Mesendoderm (in vitro differentiated cells): Measurements from ENCODE around the gene TEPSIN.

Experiments
- DNase-seq: peaks from one replicate; pipeline ENCODE4 v3.0.0; 2013
- H2AK5ac ChIP-seq: 2 replicates; pipeline ENCODE4 v1.6.1; 2013; ENCODE audit warnings: low read length, inconsistent platforms
- H2BK120ac ChIP-seq: 2 replicates; pipeline ENCODE4 v1.6.1; 2013; ENCODE audit warnings: low read depth, mild to moderate bottlenecking, low read length, moderate library complexity, mixed read lengths
- H2BK15ac ChIP-seq: replicated peaks from 2 replicates; pipeline ENCODE4 v1.6.1; 2013; ENCODE audit warnings: low read depth, mild to moderate bottlenecking, moderate library complexity
- H2BK5ac ChIP-seq: 2 replicates; pipeline ENCODE4 v1.6.1; 2013; ENCODE audit warnings: low read length, inconsistent platforms
- H3K18ac ChIP-seq: 2 replicates; pipeline ENCODE4 v1.6.1; 2013; ENCODE audit warnings: mild to moderate bottlenecking, low read length, mixed read lengths
- H3K23ac ChIP-seq: one replicate; pipeline ENCODE4 v1.6.1; 2013; ENCODE audit warnings: low read length
- H3K27ac ChIP-seq: 2 replicates; pipeline ENCODE4 v1.5.1; 2013; ENCODE audit warnings: low read depth, mild to moderate bottlenecking, inconsistent platforms, low read length, moderate library complexity
- H3K27me3 ChIP-seq: 2 replicates; pipeline ENCODE4 v1.6.1; 2013; ENCODE audit warnings: low read length, control low read depth, mild to moderate bottlenecking, inconsistent platforms; ENCODE audit not compliant: insufficient read depth, poor library complexity
- H3K36me3 ChIP-seq: 2 replicates; pipeline ENCODE4 v1.6.1; 2013; ENCODE audit warnings: low read length, inconsistent platforms; ENCODE audit not compliant: control insufficient read depth, insufficient read depth
- H3K4ac ChIP-seq: one replicate; pipeline ENCODE4 v1.6.1; 2013; ENCODE audit warnings: low read depth, mild to moderate bottlenecking, low read length, moderate library complexity
- H3K4me1 ChIP-seq: 2 replicates; pipeline ENCODE4 v1.6.1; 2013; ENCODE audit warnings: low read depth, low read length, inconsistent platforms; ENCODE audit not compliant: control insufficient read depth
- H3K4me2 ChIP-seq: 2 replicates; pipeline ENCODE4 v1.6.1; 2013; ENCODE audit warnings: low read length
- H3K4me3 ChIP-seq: 2 replicates; pipeline ENCODE4 v1.5.1; 2013; ENCODE audit warnings: mild to moderate bottlenecking, low read length
- H3K56ac ChIP-seq: one replicate; pipeline ENCODE4 v1.6.1; 2013; ENCODE audit warnings: low read length
- H3K79me1 ChIP-seq: 2 replicates; pipeline ENCODE4 v1.6.1; 2013; ENCODE audit warnings: low read length, inconsistent platforms
- H3K79me2 ChIP-seq: 2 replicates; pipeline ENCODE4 v1.6.1; 2013; ENCODE audit warnings: mild to moderate bottlenecking, low read length; ENCODE audit not compliant: control insufficient read depth, insufficient read depth
- H3K9ac ChIP-seq: 2 replicates; pipeline ENCODE4 v1.6.1; 2013; ENCODE audit warnings: low read length, inconsistent platforms
- H4K5ac ChIP-seq: one replicate; pipeline ENCODE4 v1.6.1; 2013; ENCODE audit warnings: low read length
- H4K8ac ChIP-seq: one replicate; pipeline ENCODE4 v1.6.1; 2013; ENCODE audit warnings: low read depth, mild to moderate bottlenecking, control low read depth, low read length, moderate library complexity
- WGBS: extraction: QIAGEN DNeasy Blood & Tissue Kit; methylation state at CpG from one replicate; pipeline ENCODE4 v1.1.7; 2013; ENCODE audit warnings: low lambda C conversion rate, missing lambda C conversion rate; ENCODE audit not compliant: insufficient coverage; ENCODE audit errors: extremely low coverage; 5-methylcytosine and 5-hydroxymethylcytosine counted together

The TEPSIN gene

DNA sequence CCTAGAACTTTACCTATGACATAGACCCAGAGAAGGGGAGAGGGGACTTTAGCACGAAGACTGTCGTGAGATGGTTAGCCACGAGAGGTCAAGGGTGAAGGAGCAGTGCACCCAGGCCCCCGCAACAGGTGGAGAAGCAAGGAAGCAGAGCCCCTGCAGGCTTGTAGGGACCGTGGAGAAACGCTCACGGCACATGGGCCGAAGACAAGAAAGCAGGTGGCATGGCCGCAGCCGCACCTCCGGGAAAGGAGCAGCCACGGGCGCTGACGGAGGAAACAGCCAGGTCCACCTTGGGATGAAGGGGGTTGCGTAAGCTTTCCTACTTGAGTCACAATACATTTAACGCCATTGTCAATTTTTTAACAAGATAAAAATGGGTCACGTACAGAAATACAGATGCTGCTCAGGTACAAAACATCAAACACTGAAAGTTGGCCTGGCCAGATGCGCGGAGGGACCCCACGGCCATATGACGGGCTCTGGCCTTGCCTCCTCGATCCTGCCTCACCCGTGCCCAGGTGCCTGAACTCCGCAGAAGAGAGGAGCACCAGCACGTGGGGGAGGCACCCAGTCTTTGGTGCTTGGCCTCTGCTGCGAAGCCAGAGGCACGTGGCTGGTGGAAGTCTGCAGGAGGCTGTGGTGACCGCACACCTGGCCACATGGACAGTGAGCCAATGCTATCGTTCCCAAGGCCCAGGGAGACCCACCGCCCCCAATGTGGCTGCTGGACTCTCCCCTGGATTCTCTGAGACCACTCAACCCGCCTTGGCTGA is 35.0 kb upstream of the TEPSIN start:
- Histone ChIP-seq H3K36me3 (peaks cover 3% of the 10 kb centered on the region), H3K79me2 (no peaks in the 10 kb centered on the region), H3K4me3 (no peak overlapping the region), H3K4me1 (no peaks in the 10 kb centered on the region), H2AK5ac (no peak overlapping the region), H2BK120ac (no peak overlapping the region), H3K56ac (no peak overlapping the region), H3K4me2 (no peak overlapping the region), H3K9ac (no peak overlapping the region), H3K27me3 (no peaks in the 10 kb centered on the region), H2BK5ac (no peak overlapping the region), H2BK15ac (no peak overlapping the region), H4K8ac (no peak overlapping the region), H4K5ac (no peak overlapping the region), H3K79me1 (no peaks in the 10 kb centered on the region), H3K27ac (no peak overlapping the region), H3K23ac (no peak overlapping the region), H3K4ac (no peak overlapping the region), H3K18ac (no peak overlapping the region)
- WGBS = no CpG with 5 or more reads among the region's 31 CpGs
- no peak for DNase-seq

DNA sequence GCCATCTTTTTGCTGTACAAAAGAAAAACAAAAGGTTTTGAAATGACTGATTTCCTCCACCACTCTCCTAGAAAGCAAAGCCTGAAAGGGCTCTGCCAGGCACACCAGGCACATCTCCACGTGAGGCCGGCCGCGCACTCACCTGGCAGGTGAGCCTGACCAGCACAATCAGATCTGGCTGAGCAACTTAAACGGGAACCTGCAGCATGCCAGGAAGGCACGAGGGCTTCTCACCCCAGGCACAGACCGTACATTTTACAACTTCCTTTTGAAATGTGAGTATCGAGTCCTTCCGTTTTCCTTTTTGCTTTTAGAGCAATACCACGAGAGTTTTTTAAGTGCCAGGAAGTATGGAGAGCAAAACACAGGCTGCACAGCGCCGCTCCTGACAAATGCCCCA is 33.8 kb upstream of the TEPSIN start:
- Histone ChIP-seq H3K79me2 (no peaks in the 10 kb centered on the region), H2BK120ac (no peak overlapping the region), H2BK15ac (no peak overlapping the region), H3K79me1 (no peaks in the 10 kb centered on the region), H3K18ac (no peak overlapping the region), H3K56ac (no peak overlapping the region), H3K27ac (no peak overlapping the region), H3K4ac (no peak overlapping the region), H3K27me3 (no peaks in the 10 kb centered on the region), H3K23ac (no peak overlapping the region), H2AK5ac (no peak overlapping the region), H4K5ac (no peak overlapping the region), H3K4me2 (no peak overlapping the region), H2BK5ac (no peak overlapping the region), H3K36me3 (peaks cover 3% of the 10 kb centered on the region), H4K8ac (no peak overlapping the region), H3K4me1 (no peaks in the 10 kb centered on the region), H3K9ac (no peak overlapping the region), H3K4me3 (no peak overlapping the region)
- no peak for DNase-seq
- no CpG with 5 or more reads among the region's 12 CpGs for WGBS

DNA sequence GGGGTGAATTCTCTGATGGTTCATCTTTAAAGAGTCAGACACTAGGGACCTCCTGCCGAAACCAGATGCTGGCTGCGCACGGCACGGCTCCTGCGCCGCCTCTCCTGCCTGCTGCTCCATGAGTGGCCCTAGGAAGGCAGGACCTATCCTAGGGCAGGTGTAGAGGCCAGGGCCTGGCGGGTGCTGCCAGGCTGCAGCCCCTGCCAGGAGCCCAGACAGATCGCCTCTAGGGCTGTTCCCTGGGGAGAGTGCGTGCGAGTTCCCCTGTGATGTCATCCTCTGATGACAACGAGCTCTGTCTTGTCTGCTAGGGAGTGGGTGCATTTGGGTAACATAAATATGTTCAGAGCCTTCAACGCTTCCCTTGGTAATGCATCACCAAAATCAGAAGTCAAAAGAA is 32.4 kb upstream of the TEPSIN start:
- H2BK5ac ChIP-seq = no peak overlapping the region
- no peak overlapping the region for H2AK5ac ChIP-seq
- H3K36me3 ChIP-seq = peaks cover 3% of the 10 kb centered on the region
- WGBS = no CpG with 5 or more reads among the region's 12 CpGs
- no peak overlapping the region for H3K56ac ChIP-seq
- H2BK120ac ChIP-seq = no peak overlapping the region
- no peaks in the 10 kb centered on the region for H3K4me1 ChIP-seq
- H3K18ac ChIP-seq = no peak overlapping the region
- no peaks in the 10 kb centered on the region for H3K79me2 ChIP-seq
- no peak overlapping the region for H4K8ac ChIP-seq
- no peak overlapping the region for H3K4me2 ChIP-seq
- H3K9ac ChIP-seq = no peak overlapping the region
- no peak overlapping the region for H3K4me3 ChIP-seq
- no peak overlapping the region for H4K5ac ChIP-seq
- no peak overlapping the region for H3K27ac ChIP-seq
- H3K27me3 ChIP-seq = no peaks in the 10 kb centered on the region
- no peak overlapping the region for H3K4ac ChIP-seq
- no peaks in the 10 kb centered on the region for H3K79me1 ChIP-seq
- H3K23ac ChIP-seq = no peak overlapping the region
- no peak overlapping the region for H2BK15ac ChIP-seq
- no peak for DNase-seq

DNA sequence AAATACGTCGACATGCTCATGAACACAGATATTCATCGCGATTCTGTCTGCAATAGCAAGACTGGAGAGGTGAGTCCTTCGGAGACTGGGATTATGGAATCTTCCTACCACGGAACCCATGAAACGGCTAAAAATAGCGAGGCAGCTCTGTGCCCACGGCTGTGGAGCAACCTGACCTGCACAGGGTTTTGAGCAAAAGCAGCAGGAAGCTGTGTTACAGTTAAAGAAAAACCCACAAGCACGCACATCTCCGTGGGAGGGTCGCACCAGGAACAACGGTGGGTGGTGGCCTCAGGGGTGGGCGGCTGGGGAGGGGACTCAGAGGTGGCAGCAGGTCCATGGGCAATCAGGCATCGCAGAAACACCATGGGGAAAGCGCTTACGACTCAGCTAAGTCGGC is 31.4 kb upstream of the TEPSIN start:
- H2AK5ac ChIP-seq = no peak overlapping the region
- no peak overlapping the region for H3K56ac ChIP-seq
- no peak overlapping the region for H2BK5ac ChIP-seq
- H3K79me2 ChIP-seq = no peaks in the 10 kb centered on the region
- H2BK120ac ChIP-seq = no peak overlapping the region
- no peak overlapping the region for H3K4me2 ChIP-seq
- no peak overlapping the region for H3K4ac ChIP-seq
- H3K79me1 ChIP-seq = no peaks in the 10 kb centered on the region
- no peaks in the 10 kb centered on the region for H3K4me1 ChIP-seq
- H3K27me3 ChIP-seq = no peaks in the 10 kb centered on the region
- DNase-seq = no peak
- H3K4me3 ChIP-seq = no peak overlapping the region
- no peak overlapping the region for H3K27ac ChIP-seq
- H3K36me3 ChIP-seq = peaks cover 3% of the 10 kb centered on the region
- no peak overlapping the region for H3K23ac ChIP-seq
- H3K9ac ChIP-seq = no peak overlapping the region
- no peak overlapping the region for H4K8ac ChIP-seq
- WGBS = no CpG with 5 or more reads among the region's 18 CpGs
- H4K5ac ChIP-seq = no peak overlapping the region
- H2BK15ac ChIP-seq = no peak overlapping the region
- no peak overlapping the region for H3K18ac ChIP-seq

DNA sequence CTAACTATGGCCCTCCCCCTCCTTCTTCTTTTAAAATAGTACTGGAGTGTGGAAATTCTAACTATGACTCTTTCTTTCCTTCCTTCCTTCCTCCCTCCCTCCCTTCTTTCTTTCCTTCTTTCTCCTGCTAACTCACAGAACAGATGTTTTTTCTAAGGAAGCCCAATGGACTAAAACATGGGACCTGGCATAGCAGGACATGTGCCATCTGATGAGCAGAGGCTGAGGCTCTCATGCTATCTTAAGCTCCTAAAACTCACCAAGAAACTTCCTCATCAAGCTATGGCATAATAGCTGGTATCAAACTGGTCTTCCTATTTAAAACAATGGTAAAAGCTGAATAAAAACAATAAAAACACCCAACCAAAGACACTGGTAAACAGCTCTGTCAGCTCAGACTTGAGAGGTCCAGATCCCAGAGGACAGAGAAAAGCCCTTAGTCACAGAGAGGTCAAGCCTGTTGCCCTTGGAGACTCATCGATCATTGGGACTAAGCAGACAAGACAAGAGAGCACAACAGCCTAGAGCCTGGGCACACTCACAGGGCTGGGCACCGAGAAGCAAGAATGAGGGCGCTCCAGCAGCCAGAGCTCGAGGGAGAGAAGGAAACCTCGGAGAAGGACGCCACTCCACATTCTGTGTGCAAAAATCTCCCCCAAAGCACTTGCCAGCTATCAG is 28.7 kb upstream of the TEPSIN start:
- Histone ChIP-seq H3K4me2 (no peak overlapping the region), H3K23ac (no peak overlapping the region), H4K5ac (no peak overlapping the region), H3K36me3 (peaks cover under 1% of the 10 kb centered on the region), H4K8ac (no peak overlapping the region), H2BK120ac (no peak overlapping the region), H3K4ac (no peak overlapping the region), H2BK15ac (no peak overlapping the region), H3K27ac (no peak overlapping the region), H3K27me3 (no peaks in the 10 kb centered on the region), H3K56ac (no peak overlapping the region), H3K9ac (no peak overlapping the region), H3K4me3 (no peak overlapping the region), H3K4me1 (no peaks in the 10 kb centered on the region), H2AK5ac (no peak overlapping the region), H3K18ac (no peak overlapping the region), H3K79me2 (no peaks in the 10 kb centered on the region), H2BK5ac (no peak overlapping the region), H3K79me1 (no peaks in the 10 kb centered on the region)
- DNase-seq = no peak
- no CpG with 5 or more reads among the region's 6 CpGs for WGBS
